Subcutaneous adipose tissue (tissue), 4 donors: ENCODE measurements around the gene FMN1. TPM values are rescaled to one million over a fixed set of nuclear protein-coding genes. Genes with fewer than 3 reads are reported as not detected.

Experiments used
- CTCF ChIP-seq: fragments of 450-650 bp; IDR thresholded peaks from one replicate; pipeline ENCODE4 v1.5.1; 2016; ENCODE audit warnings: low read depth, mild to moderate bottlenecking, control low read depth, antibody characterized with exemption, moderate library complexity
- total RNA-seq, 4 donors: library from RNA; depleted of rRNA; stranded (reverse); fragments of >200 nt; gene quantifications; one replicate each; pipeline ENCODE4 v1.1.0, GENCODE V29; 2016

FMN1 gene
- total RNA-seq, 4 donors from 2014 or later = 15.6 to 76.7 (median 53.9) TPM

- no peak for TF ChIP-seq CTCF
These were observed 179.9 kb downstream of the FMN1 start for GRCh38 chr15:33014586-33014985.

GRCh38 chr15:33013827-33014445 is 180.6 kb downstream of the FMN1 start:
- TF ChIP-seq CTCF = no peak

- TF ChIP-seq CTCF = no peak
These were observed 182.5 kb downstream of the FMN1 start for GRCh38 chr15:33011976-33012375.

- no peak for TF ChIP-seq CTCF
These were observed 184.9 kb downstream of the FMN1 start for GRCh38 chr15:33009603-33010002.

GRCh38 chr15:33009026-33009425 is 185.5 kb downstream of the FMN1 start:
- TF ChIP-seq CTCF = no peak

- no peak for TF ChIP-seq CTCF
These were observed 186.1 kb downstream of the FMN1 start for GRCh38 chr15:33008284-33008995.

- no peak for TF ChIP-seq CTCF
These were observed 187.1 kb downstream of the FMN1 start for GRCh38 chr15:33007303-33007855.
